ENCODE data around the gene GLOD4.
"Not testable (repeated sequence)": the region's sequence is repeated elsewhere in the genome, so short reads cannot be mapped to it uniquely, and the experiment has no call there.

GLOD4 gene

DNA sequence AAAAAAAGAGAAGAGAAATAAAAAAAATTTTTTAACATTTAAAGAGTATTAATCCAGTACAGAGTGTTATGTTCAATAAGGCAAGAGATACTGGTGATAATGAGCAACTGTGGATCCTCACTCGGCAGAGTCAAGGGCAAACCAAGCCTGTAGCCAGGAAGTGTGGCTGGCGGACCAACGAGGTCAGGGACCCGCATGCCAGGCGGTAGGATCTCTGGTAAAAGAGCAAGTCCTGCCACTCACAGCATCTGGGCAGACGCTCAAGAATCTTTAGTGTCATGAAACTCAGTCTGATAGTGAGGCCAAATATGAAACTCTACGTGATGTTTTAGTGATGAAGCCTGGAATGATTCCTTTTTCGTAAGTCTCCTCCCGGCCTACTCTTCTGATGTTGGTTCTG is 21.7 kb downstream of the GLOD4 start:
- Histone ChIP-seq H3K27me3 (ENCODE audit: insufficient read depth, low read length, poor library complexity) (no peaks in the 10 kb centered on the region), H3K27ac (ENCODE audit: low read depth, low read length) (no peak overlapping the region), H2AK5ac (ENCODE audit: low read length) (no peak overlapping the region), H2BK15ac (replicated peaks; ENCODE audit: low read depth) (no peak overlapping the region), H2BK120ac (ENCODE audit: low read depth, low read length) (no peak overlapping the region), H3K4ac (ENCODE audit: low read depth, low read length) (no peak overlapping the region), H3K18ac (ENCODE audit: low read length) (no peak overlapping the region), H4K5ac (ENCODE audit: low read length) (no peak overlapping the region), H3K4me3 (ENCODE audit: low read length) (no peak overlapping the region), H3K79me1 (ENCODE audit: low read length) (no peaks in the 10 kb centered on the region), H3K4me2 (ENCODE audit: low read length) (no peak overlapping the region), H2BK5ac (ENCODE audit: low read length) (no peak overlapping the region), H4K8ac (ENCODE audit: low read depth, low read length) (no peak overlapping the region), H3K9ac (ENCODE audit: low read length) (no peak overlapping the region), H3K56ac (ENCODE audit: low read length) (no peak overlapping the region), H3K79me2 (ENCODE audit: control insufficient read depth, insufficient read depth, low read length) (no peaks in the 10 kb centered on the region), H3K36me3 (ENCODE audit: control insufficient read depth, insufficient read depth, low read length) (peaks cover 8% of the 10 kb centered on the region), H3K4me1 (ENCODE audit: control insufficient read depth, low read depth, low read length) (no peaks in the 10 kb centered on the region), H3K23ac (ENCODE audit: low read length) (no peak overlapping the region)
- no peak for DNase-seq
- no CpG with 5 or more reads among the region's 9 CpGs for WGBS (ENCODE audit: extremely low coverage, insufficient coverage, low lambda C conversion rate)

- H3K56ac ChIP-seq (ENCODE audit: low read length), result no peak overlapping the region
- H3K4me3 ChIP-seq (ENCODE audit: low read length), result no peak overlapping the region
- no peak overlapping the region for H3K4me2 ChIP-seq (ENCODE audit: low read length)
- H4K5ac ChIP-seq (ENCODE audit: low read length), result no peak overlapping the region
- H3K4ac ChIP-seq (ENCODE audit: low read depth, low read length), result no peak overlapping the region
- H2AK5ac ChIP-seq (ENCODE audit: low read length), result no peak overlapping the region
- H3K79me1 ChIP-seq (ENCODE audit: low read length), result no peaks in the 10 kb centered on the region
- no CpG with 5 or more reads among the region's 5 CpGs for WGBS (ENCODE audit: extremely low coverage, insufficient coverage, low lambda C conversion rate)
- H3K79me2 ChIP-seq (ENCODE audit: control insufficient read depth, insufficient read depth, low read length), result no peaks in the 10 kb centered on the region
- peaks cover 8% of the 10 kb centered on the region for H3K36me3 ChIP-seq (ENCODE audit: control insufficient read depth, insufficient read depth, low read length)
- DNase-seq, result no peak
- H2BK5ac ChIP-seq (ENCODE audit: low read length), result no peak overlapping the region
- no peak overlapping the region for H3K27ac ChIP-seq (ENCODE audit: low read depth, low read length)
- H3K23ac ChIP-seq (ENCODE audit: low read length), result no peak overlapping the region
- no peaks in the 10 kb centered on the region for H3K27me3 ChIP-seq (ENCODE audit: insufficient read depth, low read length, poor library complexity)
- H2BK120ac ChIP-seq (ENCODE audit: low read depth, low read length), result no peak overlapping the region
- no peak overlapping the region for H2BK15ac ChIP-seq (replicated peaks; ENCODE audit: low read depth)
- H3K18ac ChIP-seq (ENCODE audit: low read length), result no peak overlapping the region
- no peak overlapping the region for H3K9ac ChIP-seq (ENCODE audit: low read length)
- H4K8ac ChIP-seq (ENCODE audit: low read depth, low read length), result no peak overlapping the region
- H3K4me1 ChIP-seq (ENCODE audit: control insufficient read depth, low read depth, low read length), result no peaks in the 10 kb centered on the region
Observed at GRCh38 chr17:759964-760363, 22.1 kb downstream of the GLOD4 start.

- not testable (repeated sequence) for H3K4me2 ChIP-seq (ENCODE audit: low read length); H2BK15ac ChIP-seq (replicated peaks; ENCODE audit: low read depth); H3K9ac ChIP-seq (ENCODE audit: low read length); H2AK5ac ChIP-seq (ENCODE audit: low read length); H3K56ac ChIP-seq (ENCODE audit: low read length); H3K79me2 ChIP-seq (ENCODE audit: control insufficient read depth, insufficient read depth, low read length); H3K79me1 ChIP-seq (ENCODE audit: low read length); H3K27me3 ChIP-seq (ENCODE audit: insufficient read depth, low read length, poor library complexity); H2BK5ac ChIP-seq (ENCODE audit: low read length); H4K8ac ChIP-seq (ENCODE audit: low read depth, low read length); H4K5ac ChIP-seq (ENCODE audit: low read length); H3K27ac ChIP-seq (ENCODE audit: low read depth, low read length); H3K23ac ChIP-seq (ENCODE audit: low read length); H3K4me1 ChIP-seq (ENCODE audit: control insufficient read depth, low read depth, low read length); H3K4me3 ChIP-seq (ENCODE audit: low read length); H3K18ac ChIP-seq (ENCODE audit: low read length); H3K36me3 ChIP-seq (ENCODE audit: control insufficient read depth, insufficient read depth, low read length); H2BK120ac ChIP-seq (ENCODE audit: low read depth, low read length); H3K4ac ChIP-seq (ENCODE audit: low read depth, low read length)
- peak; percentile 71 for DNase-seq
- no CpG with 5 or more reads among the region's 15 CpGs for WGBS (ENCODE audit: extremely low coverage, insufficient coverage, low lambda C conversion rate)
Observed at GRCh38 chr17:756010-756567, 26.0 kb downstream of the GLOD4 start.

DNA sequence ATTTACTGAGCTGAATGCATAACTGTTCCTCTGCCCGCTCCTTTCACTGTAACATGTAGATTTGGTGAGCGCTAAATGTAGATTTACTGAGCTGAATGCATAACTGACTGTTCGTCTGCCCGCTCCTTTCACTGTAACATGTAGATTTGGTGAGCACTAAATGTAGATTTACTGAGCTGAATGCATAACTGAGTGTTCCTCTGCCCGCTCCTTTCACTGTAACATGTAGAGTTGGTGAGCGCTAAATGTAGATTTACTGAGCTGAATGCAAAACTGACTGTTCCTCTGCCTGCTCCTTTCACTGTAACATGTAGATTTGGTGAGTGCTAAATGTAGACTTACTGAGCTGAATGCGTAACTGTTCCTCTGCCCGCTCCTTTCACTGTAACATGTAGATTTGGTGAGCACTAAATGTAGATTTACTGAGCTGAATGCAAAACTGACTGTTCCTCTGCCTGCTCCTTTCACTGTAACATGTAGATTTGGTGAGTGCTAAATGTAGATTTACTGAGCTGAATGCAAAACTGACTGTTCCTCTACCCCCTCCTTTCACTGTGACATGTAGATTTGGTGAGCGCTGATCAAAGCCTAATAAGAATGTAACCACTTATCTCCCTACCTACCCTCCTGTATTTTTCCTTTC is 26.6 kb downstream of the GLOD4 start:
- H2BK15ac ChIP-seq (replicated peaks; ENCODE audit: low read depth); H3K4me3 ChIP-seq (ENCODE audit: low read length); H3K4me2 ChIP-seq (ENCODE audit: low read length); H4K5ac ChIP-seq (ENCODE audit: low read length); H3K56ac ChIP-seq (ENCODE audit: low read length); H3K27ac ChIP-seq (ENCODE audit: low read depth, low read length); H3K4ac ChIP-seq (ENCODE audit: low read depth, low read length); H2BK5ac ChIP-seq (ENCODE audit: low read length); H2AK5ac ChIP-seq (ENCODE audit: low read length); H3K79me1 ChIP-seq (ENCODE audit: low read length); DNase-seq; H3K27me3 ChIP-seq (ENCODE audit: insufficient read depth, low read length, poor library complexity); H4K8ac ChIP-seq (ENCODE audit: low read depth, low read length); H2BK120ac ChIP-seq (ENCODE audit: low read depth, low read length); H3K4me1 ChIP-seq (ENCODE audit: control insufficient read depth, low read depth, low read length); H3K9ac ChIP-seq (ENCODE audit: low read length); H3K36me3 ChIP-seq (ENCODE audit: control insufficient read depth, insufficient read depth, low read length); H3K23ac ChIP-seq (ENCODE audit: low read length); H3K18ac ChIP-seq (ENCODE audit: low read length): not testable (repeated sequence)
- peaks cover 13% of the 10 kb centered on the region for H3K79me2 ChIP-seq (ENCODE audit: control insufficient read depth, insufficient read depth, low read length)
- WGBS (ENCODE audit: extremely low coverage, insufficient coverage, low lambda C conversion rate), result no CpG with 5 or more reads among the region's 9 CpGs

DNA sequence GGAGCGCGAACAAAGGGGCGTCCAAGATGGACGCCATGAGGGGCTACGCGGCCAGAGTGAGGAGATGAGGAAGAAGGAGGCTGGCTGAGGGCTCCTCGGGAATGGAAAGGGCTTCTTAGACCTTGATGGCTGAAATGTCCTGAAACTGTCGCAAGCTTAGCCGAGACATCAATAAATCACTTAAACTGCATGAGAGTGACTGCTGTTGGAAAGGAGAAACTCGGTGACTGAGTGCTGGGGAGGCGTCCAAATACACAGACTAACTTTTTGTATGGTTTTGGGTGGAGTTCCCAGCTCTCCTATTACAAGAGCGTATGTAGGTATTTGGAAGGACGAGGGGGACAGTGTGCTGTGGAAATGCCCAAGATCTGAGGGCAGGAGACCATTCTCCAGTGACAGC is 28.7 kb downstream of the GLOD4 start:
- Histone ChIP-seq H3K79me2 (ENCODE audit: control insufficient read depth, insufficient read depth, low read length) (peaks cover 25% of the 10 kb centered on the region), H2BK15ac (replicated peaks; ENCODE audit: low read depth) (no peak overlapping the region), H2BK120ac (ENCODE audit: low read depth, low read length) (no peak overlapping the region), H3K27me3 (ENCODE audit: insufficient read depth, low read length, poor library complexity) (no peaks in the 10 kb centered on the region), H3K4ac (ENCODE audit: low read depth, low read length) (no peak overlapping the region), H2AK5ac (ENCODE audit: low read length) (no peak overlapping the region), H3K4me3 (ENCODE audit: low read length) (no peak overlapping the region), H3K23ac (ENCODE audit: low read length) (no peak overlapping the region), H4K5ac (ENCODE audit: low read length) (no peak overlapping the region), H3K9ac (ENCODE audit: low read length) (no peak overlapping the region), H4K8ac (ENCODE audit: low read depth, low read length) (no peak overlapping the region), H3K27ac (ENCODE audit: low read depth, low read length) (no peak overlapping the region), H3K4me1 (ENCODE audit: control insufficient read depth, low read depth, low read length) (peaks cover 2% of the 10 kb centered on the region), H3K36me3 (ENCODE audit: control insufficient read depth, insufficient read depth, low read length) (no peaks in the 10 kb centered on the region), H3K56ac (ENCODE audit: low read length) (no peak overlapping the region), H2BK5ac (ENCODE audit: low read length) (no peak overlapping the region), H3K4me2 (ENCODE audit: low read length) (no peak overlapping the region), H3K18ac (ENCODE audit: low read length) (no peak overlapping the region), H3K79me1 (ENCODE audit: low read length) (peaks cover 12% of the 10 kb centered on the region)
- WGBS (ENCODE audit: extremely low coverage, insufficient coverage, low lambda C conversion rate), result no CpG with 5 or more reads among the region's 13 CpGs
- no peak for DNase-seq
